Lung (tissue), 12 donors: Measurements from ENCODE around the gene PXK. TPM values are rescaled to one million over a fixed set of nuclear protein-coding genes. Genes with fewer than 3 reads are reported as not detected.

Source experiments
- ATAC-seq: fragments of 200-7000 bp; cut with Tn5 transposase; one replicate; pipeline ENCODE4 v1.9.1; 2020; ENCODE audit warnings: moderate number of reproducible peaks; ENCODE audit not compliant: insufficient read depth, low FRiP score
- DNase-seq, 3 donors: peaks; one replicate each; pipeline ENCODE4 v3.0.0-alpha.2; 2013 to 2017
- H3K27ac ChIP-seq, 2 donors: one replicate each; pipeline ENCODE4 v1.5.1; 2013; ENCODE audit warnings: mild to moderate bottlenecking in 2 of 2, moderate library complexity in 2 of 2, control low read depth in 1 of 2, inconsistent platforms in 1 of 2, low read depth in 1 of 2, low read length in 1 of 2
- H3K27me3 ChIP-seq, 3 donors: one replicate each; pipeline ENCODE4 v1.5.1; 2013; ENCODE audit warnings: low read length in 2 of 3; ENCODE audit not compliant: control insufficient read depth in 3 of 3, insufficient read depth in 3 of 3
- H3K36me3 ChIP-seq, 4 donors: one replicate each; pipeline ENCODE4 v1.5.1; 2013; ENCODE audit warnings: low read length in 4 of 4, mild to moderate bottlenecking in 1 of 4, moderate library complexity in 1 of 4; ENCODE audit not compliant: control insufficient read depth in 4 of 4, insufficient read depth in 4 of 4
- H3K4me1 ChIP-seq, 5 donors: one replicate each; pipeline ENCODE4 v1.5.1; 2013; ENCODE audit warnings: low read length in 5 of 5, mild to moderate bottlenecking in 2 of 5, moderate library complexity in 1 of 5; ENCODE audit not compliant: control insufficient read depth in 5 of 5, insufficient read depth in 5 of 5
- H3K4me3 ChIP-seq: one replicate; pipeline ENCODE4 v1.5.1; 2013; ENCODE audit warnings: mild to moderate bottlenecking, control low read depth, moderate library complexity
- H3K9ac ChIP-seq, 2 donors: one replicate each; pipeline ENCODE4 v1.5.1; 2013; ENCODE audit warnings: low read length in 2 of 2, control low read depth in 1 of 2; ENCODE audit not compliant: insufficient read depth in 1 of 2
- H3K9me3 ChIP-seq, 4 donors: one replicate each; pipeline ENCODE4 v1.5.1; 2013; ENCODE audit warnings: low read length in 3 of 4, mild to moderate bottlenecking in 1 of 4, moderate library complexity in 1 of 4; ENCODE audit not compliant: control insufficient read depth in 4 of 4, insufficient read depth in 3 of 4
- CTCF ChIP-seq: IDR thresholded peaks from 2 replicates; pipeline ENCODE4 v1.5.1; 2012; ENCODE audit warnings: mild to moderate bottlenecking; ENCODE audit errors: control extremely low read depth, extremely low read depth
- WGBS, 2 donors: extraction: QIAGEN DNeasy Blood & Tissue Kit; methylation state at CpG; one replicate each; pipeline ENCODE4 v1.1.7; 2013; 5-methylcytosine and 5-hydroxymethylcytosine counted together
- polyA plus RNA-seq, 2 donors: library from polyadenylated mRNA; stranded (reverse); fragments of 200-250 nt; gene quantifications; one replicate each; pipeline ENCODE4 v1.2.1, GENCODE V29; 2013
- total RNA-seq, 2 donors: library from RNA; depleted of rRNA in 1 of 2; stranded (reverse); fragments of >200 nt in 1 of 2; gene quantifications; one replicate each; pipeline ENCODE4 v1.2.1, GENCODE V29; 2014 to 2021
- donor health status: control.
- donor health status: control.
- donor health status: Bipolar disorder and iron deficiency.
- donor health status: healthy.
- donor health status: DM: yes; HTN: yes; CAD: no.

Gene PXK
- total and polyA plus RNA-seq, 4 donors: 6.0 to 41.7 (median 22.1) TPM

- no peaks in the 10 kb centered on the region for H3K36me3 ChIP-seq
- no peaks in the 10 kb centered on the region for H3K4me1 ChIP-seq
- H3K27ac ChIP-seq: no peak overlapping the region
- WGBS, 2 donors: 73 to 80% methylated on average over 3 of the region's 3 CpGs
- no peak overlapping the region for H3K9ac ChIP-seq
- no peak overlapping the region for H3K4me3 ChIP-seq
- peaks cover 0 to 4% (median 0%) of the 10 kb centered on the region in 3 donors for H3K27me3 ChIP-seq
- DNase-seq: no peak
- no peaks in the 10 kb centered on the region for H3K9me3 ChIP-seq
- TF ChIP-seq CTCF: no peak
- no peak for ATAC-seq
These were observed 34.5 kb upstream of the PXK start for GRCh38 chr3:58298190-58298589.

GRCh38 chr3:58299075-58299474 is 33.6 kb upstream of the PXK start:
- Histone ChIP-seq H3K9me3 (no peaks in the 10 kb centered on the region), H3K27ac (no peak overlapping the region), H3K9ac (no peak overlapping the region), H3K36me3 (no peaks in the 10 kb centered on the region), H3K4me3 (no peak overlapping the region), H3K4me1 (no peaks in the 10 kb centered on the region), H3K27me3 (peaks cover 0 to 4% (median 0%) of the 10 kb centered on the region in 3 donors)
- DNase-seq (no peak), ATAC-seq (no peak)
- 61 to 79% methylated on average over 2 of the region's 2 CpGs for whole genome bisulfite sequencing, 2 donors
- no peak for TF ChIP-seq CTCF

GRCh38 chr3:58299839-58300516 is 32.7 kb upstream of the PXK start:
- H3K9me3 ChIP-seq: no peaks in the 10 kb centered on the region
- H3K4me3 ChIP-seq: no peak overlapping the region
- no peak overlapping the region for H3K9ac ChIP-seq
- ATAC-seq (no peak), DNase-seq (peak; percentile 22 to 72 (median 65))
- 15 to 21% methylated on average over 8 of the region's 8 CpGs for WGBS, 2 donors
- peaks cover 0 to 4% (median 0%) of the 10 kb centered on the region in 3 donors for H3K27me3 ChIP-seq
- H3K27ac ChIP-seq: no peak overlapping the region
- H3K4me1 ChIP-seq: no peaks in the 10 kb centered on the region
- peak; percentile 19 for TF ChIP-seq CTCF
- no peaks in the 10 kb centered on the region for H3K36me3 ChIP-seq
